Epithelial cell of esophagus (primary cell): Measurements from ENCODE around the gene TSEN54.

Experiments
- DNase-seq: peaks from one replicate; pipeline ENCODE4 v3.0.0; 2010; ENCODE audit warnings: low read depth
- H3K4me3 ChIP-seq: 2 replicates; pipeline ENCODE4 v1.5.1; 2011; ENCODE audit warnings: mild to moderate bottlenecking, low read length, control low read depth
- TF ChIP-seq, protein P1 (sequence below): IDR thresholded peaks from 2 replicates; pipeline ENCODE4 v1.5.1; 2011; ENCODE audit warnings: low read depth, mild to moderate bottlenecking, low read length, control low read depth, inconsistent platforms; ENCODE audit not compliant: insufficient read depth; ENCODE audit errors: missing control alignments

TSEN54 gene

DNA sequence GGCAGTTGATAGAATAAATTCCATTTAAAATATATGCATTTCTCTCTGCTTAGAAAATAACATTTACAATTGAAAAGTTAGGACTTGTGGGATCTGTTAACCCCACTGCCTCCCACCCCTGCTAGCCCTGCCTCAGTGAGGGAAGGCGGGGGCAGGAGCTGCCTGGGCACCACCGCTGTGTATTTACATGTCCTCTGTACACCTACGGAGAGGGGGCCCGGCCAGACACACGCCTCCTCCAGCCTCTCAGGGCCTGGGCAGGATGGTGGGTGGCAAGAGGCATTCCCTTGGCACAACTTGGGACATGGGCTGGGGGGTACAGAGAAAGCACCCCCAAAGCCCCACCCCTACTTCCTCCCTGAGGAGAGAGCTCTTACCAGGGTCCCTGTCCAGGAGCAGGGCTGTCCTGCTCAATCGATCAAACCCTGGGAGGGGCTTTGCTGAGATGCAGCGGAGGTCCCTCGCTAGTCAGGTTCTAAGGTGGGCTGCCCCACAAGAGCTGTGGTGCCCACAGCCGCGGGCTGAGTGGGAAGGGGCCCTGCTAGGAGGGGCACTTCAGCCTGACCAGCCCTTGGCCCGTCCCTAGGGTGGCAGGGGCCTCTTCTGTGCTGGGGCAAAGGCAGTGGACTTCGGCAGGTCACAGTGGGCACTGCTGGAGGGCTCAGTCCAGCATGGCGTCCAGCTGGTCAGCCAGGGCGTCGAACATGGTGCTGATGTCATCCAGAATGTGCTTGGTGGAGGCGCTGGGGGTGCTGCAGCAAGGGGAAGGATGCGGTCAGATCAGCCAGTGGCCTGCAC lies 15.7 kb upstream of the TSEN54 start:
- TF ChIP-seq, protein P1, sequence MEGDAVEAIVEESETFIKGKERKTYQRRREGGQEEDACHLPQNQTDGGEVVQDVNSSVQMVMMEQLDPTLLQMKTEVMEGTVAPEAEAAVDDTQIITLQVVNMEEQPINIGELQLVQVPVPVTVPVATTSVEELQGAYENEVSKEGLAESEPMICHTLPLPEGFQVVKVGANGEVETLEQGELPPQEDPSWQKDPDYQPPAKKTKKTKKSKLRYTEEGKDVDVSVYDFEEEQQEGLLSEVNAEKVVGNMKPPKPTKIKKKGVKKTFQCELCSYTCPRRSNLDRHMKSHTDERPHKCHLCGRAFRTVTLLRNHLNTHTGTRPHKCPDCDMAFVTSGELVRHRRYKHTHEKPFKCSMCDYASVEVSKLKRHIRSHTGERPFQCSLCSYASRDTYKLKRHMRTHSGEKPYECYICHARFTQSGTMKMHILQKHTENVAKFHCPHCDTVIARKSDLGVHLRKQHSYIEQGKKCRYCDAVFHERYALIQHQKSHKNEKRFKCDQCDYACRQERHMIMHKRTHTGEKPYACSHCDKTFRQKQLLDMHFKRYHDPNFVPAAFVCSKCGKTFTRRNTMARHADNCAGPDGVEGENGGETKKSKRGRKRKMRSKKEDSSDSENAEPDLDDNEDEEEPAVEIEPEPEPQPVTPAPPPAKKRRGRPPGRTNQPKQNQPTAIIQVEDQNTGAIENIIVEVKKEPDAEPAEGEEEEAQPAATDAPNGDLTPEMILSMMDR: no peak
- H3K4me3 ChIP-seq: no peak overlapping the region
- DNase-seq: no peak

DNA sequence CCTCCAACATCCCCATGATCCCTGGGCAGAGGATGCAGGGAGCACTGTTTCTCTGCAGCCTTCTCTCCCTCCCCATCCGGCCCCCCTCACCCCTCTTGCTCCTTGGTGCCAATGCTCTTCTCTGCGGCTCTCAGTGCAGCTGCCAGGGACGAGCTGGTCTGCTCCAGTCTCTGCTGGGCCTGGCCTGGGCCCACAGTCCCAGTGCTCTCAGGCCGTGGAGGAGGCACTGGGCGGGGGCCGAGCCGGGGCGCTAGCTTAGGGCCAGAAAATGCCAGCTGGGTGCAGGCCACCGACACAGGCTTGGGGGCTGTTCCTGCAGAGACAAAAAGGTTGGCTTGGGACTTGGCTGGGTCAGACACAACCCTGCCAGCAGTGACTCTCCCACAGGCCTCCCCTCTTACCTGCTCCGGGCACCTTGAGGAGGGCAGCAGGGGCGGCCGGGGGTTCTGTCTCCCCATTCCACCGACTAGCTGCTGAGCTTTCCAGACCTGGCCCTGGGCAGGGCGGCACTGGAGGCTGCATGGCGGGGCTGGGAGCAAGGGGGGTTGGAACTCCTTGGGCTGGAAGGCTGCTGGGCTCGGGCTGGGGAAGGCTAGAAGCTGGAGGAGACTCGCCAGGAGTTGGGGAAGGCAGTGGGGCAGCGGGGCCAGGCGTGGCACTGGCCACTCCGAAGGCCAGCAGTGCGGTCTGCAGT lies 14.8 kb upstream of the TSEN54 start:
- TF ChIP-seq, protein P1: no peak
- no peak for DNase-seq
- H3K4me3 ChIP-seq: no peak overlapping the region

DNA sequence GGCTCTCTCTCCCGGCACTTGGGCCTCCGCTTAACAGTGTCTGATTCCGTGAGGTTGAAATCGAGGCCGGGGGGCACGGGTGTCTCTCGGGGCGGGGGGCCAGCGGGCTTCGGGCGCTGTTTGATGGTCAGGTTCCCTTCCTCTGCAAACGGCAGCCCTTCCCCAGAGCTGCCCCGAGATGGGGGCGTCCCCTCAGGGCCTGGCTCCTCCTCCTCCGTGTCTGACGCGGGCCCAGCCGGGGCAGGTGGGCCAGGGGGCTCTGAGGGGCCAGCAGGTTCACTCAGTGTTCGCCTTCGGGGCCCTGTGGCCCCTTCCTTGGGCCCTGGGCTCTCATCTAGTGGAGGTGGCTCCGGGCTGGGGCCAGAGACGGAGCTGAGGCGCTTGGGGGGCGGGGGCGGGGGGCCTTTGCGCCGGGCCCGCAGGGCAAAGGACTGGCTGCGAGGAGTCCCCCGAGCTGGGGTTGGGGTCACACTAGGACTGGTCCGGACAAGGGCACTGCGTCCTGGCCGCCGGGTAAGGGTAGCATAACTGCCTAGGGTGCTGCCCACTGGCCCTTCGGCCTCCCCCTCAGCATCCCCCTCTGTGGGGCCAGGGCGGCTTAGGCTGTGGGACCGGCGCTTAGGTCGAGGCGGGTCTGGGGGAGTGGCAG lies 14.1 kb upstream of the TSEN54 start:
- no peak overlapping the region for H3K4me3 ChIP-seq
- TF ChIP-seq, protein P1: no peak
- DNase-seq: no peak

DNA sequence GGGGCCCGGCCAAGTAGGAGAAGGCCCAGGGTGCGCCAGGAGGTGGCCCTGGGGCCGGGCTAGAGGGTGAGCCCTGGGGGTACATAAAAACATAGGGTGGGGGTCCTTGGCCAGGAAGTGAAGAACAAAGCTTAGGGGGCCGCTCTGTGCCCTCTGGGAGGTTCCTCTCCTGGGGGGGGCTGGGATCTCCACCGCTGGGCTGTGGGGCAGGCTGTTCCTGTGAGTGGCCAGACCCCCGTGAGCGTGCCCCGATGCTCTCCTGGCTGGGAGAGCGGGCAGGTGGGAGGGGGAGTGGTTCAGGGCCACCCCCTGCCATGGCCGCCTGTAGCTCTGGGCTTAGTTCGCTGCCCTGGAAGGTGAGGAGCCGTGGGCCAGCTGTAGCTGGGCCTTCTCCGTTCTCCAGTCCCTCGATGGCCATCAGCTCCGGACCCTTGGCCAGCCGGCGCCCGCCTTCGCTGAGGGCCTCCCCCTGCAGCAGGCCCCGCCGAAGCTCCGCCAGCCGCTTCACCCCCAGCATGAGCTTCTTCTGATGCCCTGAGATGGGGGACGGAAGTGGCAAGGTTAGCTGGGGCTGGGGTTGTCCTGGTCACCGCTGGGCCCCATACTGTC lies 13.5 kb upstream of the TSEN54 start:
- H3K4me3 ChIP-seq: no peak overlapping the region
- DNase-seq: no peak
- TF ChIP-seq, protein P1: no peak

DNA sequence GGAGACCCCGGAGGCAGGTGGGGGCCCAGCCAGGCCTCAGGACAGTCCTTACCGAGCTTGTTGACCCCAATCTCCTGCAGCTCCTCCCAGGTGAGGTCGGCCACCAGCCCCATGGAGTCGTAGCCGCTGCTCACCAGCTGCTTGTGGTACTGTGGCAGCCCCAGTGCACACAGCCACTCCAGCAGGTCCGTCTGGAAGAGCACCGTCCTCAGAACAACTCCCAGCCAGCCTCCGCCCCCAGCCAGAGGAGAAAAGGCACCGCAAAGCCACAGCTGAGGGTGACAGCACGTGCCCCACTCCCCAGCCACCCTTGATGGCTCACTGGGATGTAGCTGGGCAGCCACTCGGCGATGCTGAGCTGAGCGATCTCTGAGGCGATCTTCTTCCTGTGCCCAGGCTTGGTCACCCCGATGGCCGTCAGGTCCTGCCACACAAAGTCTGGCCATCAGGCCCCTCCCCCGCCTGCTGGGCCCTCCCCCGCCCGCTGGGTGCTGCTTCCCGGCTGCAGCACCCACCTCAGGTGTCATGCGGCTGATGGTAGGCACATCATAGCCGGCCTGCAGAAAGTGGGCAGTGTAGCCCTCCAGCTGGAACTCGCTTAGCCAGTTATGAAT lies 12.9 kb upstream of the TSEN54 start:
- H3K4me3 ChIP-seq: no peak overlapping the region
- DNase-seq: no peak
- TF ChIP-seq, protein P1: no peak

DNA sequence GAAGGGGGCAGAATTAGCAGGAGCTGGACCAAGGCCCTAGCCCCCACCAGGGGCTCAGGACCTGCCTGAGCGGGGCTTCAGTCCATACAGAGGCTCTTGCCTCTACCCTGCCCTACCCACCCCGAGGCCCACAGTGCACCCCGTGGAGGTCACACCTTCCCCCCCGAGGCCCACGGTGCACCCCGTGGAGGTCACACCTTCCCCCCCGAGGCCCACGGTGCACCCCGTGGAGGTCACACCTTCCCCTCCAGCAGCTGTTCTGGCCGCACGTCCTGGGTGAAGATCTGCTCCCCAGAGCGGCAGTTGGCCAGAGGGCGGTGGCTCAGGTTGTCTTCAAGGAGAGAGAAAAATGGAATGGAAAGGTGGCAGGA lies 12.4 kb upstream of the TSEN54 start:
- no peak overlapping the region for H3K4me3 ChIP-seq
- no peak for DNase-seq
- TF ChIP-seq, protein P1: no peak
